Astrocyte of the hippocampus (primary cell): ENCODE results near the gene NR2F1-AS1.
"Not testable (repeated sequence)": the region's sequence is repeated elsewhere in the genome, so short reads cannot be mapped to it uniquely, and the experiment has no call there.

Source experiments
- DNase-seq: peaks from one replicate; pipeline ENCODE4 v3.0.0; 2011; ENCODE audit warnings: low read depth, low spot score

Gene NR2F1-AS1

GRCh38 chr5:93430118-93430517 lies 150.9 kb downstream of the NR2F1-AS1 start:
- DNase-seq = no peak

GRCh38 chr5:93428868-93429267 lies 152.2 kb downstream of the NR2F1-AS1 start:
- DNase-seq = no peak

- no peak for DNase-seq
Measured at GRCh38 chr5:93427316-93427715, 153.7 kb downstream of the NR2F1-AS1 start.

GRCh38 chr5:93425096-93425495 lies 155.9 kb downstream of the NR2F1-AS1 start:
- DNase-seq = no peak

- no peak for DNase-seq
Measured at GRCh38 chr5:93423300-93423699, 157.7 kb downstream of the NR2F1-AS1 start.

GRCh38 chr5:93422652-93423280 lies 158.3 kb downstream of the NR2F1-AS1 start:
- no peak for DNase-seq

- peak; percentile 44 for DNase-seq
Measured at GRCh38 chr5:93421987-93422401, 159.0 kb downstream of the NR2F1-AS1 start.

- DNase-seq = no peak
Measured at GRCh38 chr5:93421468-93421867, 159.6 kb downstream of the NR2F1-AS1 start.

GRCh38 chr5:93417490-93417889 lies 163.5 kb downstream of the NR2F1-AS1 start:
- no peak for DNase-seq

GRCh38 chr5:93415819-93416218 lies 165.2 kb downstream of the NR2F1-AS1 start:
- no peak for DNase-seq

- no peak for DNase-seq
Measured at GRCh38 chr5:93411716-93412115, 169.3 kb downstream of the NR2F1-AS1 start.

GRCh38 chr5:93409691-93410090 lies 171.3 kb downstream of the NR2F1-AS1 start:
- DNase-seq = no peak

GRCh38 chr5:93407454-93407853 lies 173.6 kb downstream of the NR2F1-AS1 start:
- DNase-seq = no peak

- DNase-seq = no peak
Measured at GRCh38 chr5:93406971-93407401, 174.0 kb downstream of the NR2F1-AS1 start.

- no peak for DNase-seq
Measured at GRCh38 chr5:93404246-93404645, 176.8 kb downstream of the NR2F1-AS1 start.

- DNase-seq = no peak
Measured at GRCh38 chr5:93403141-93403928, 177.7 kb downstream of the NR2F1-AS1 start.

GRCh38 chr5:93402451-93402850 lies 178.6 kb downstream of the NR2F1-AS1 start:
- DNase-seq = no peak

- DNase-seq = no peak
Measured at GRCh38 chr5:93401634-93402213, 179.3 kb downstream of the NR2F1-AS1 start.

GRCh38 chr5:93399675-93400074 lies 181.3 kb downstream of the NR2F1-AS1 start:
- DNase-seq = no peak

GRCh38 chr5:93395971-93396379 lies 185.0 kb downstream of the NR2F1-AS1 start:
- no peak for DNase-seq

GRCh38 chr5:93395010-93395409 lies 186.0 kb downstream of the NR2F1-AS1 start:
- no peak for DNase-seq

- DNase-seq = no peak
Measured at GRCh38 chr5:93394301-93394700, 186.7 kb downstream of the NR2F1-AS1 start.

- DNase-seq = not testable (repeated sequence)
Measured at GRCh38 chr5:93391169-93391568, 189.8 kb downstream of the NR2F1-AS1 start.
